Epithelial cell of esophagus (primary cell): Measurements from ENCODE around the gene FRAS1.
A peak's percentile ranks its signal among the peaks of the same experiment; 100 is the strongest.

Experiments
- DNase-seq: peaks from one replicate; pipeline ENCODE4 v3.0.0; 2010; ENCODE audit warnings: low read depth
- H3K4me3 ChIP-seq: 2 replicates; pipeline ENCODE4 v1.5.1; 2011; ENCODE audit warnings: mild to moderate bottlenecking, low read length, control low read depth
- TF ChIP-seq, protein P1 (sequence below): IDR thresholded peaks from 2 replicates; pipeline ENCODE4 v1.5.1; 2011; ENCODE audit warnings: low read depth, mild to moderate bottlenecking, low read length, control low read depth, inconsistent platforms; ENCODE audit not compliant: insufficient read depth; ENCODE audit errors: missing control alignments

The FRAS1 gene

DNA sequence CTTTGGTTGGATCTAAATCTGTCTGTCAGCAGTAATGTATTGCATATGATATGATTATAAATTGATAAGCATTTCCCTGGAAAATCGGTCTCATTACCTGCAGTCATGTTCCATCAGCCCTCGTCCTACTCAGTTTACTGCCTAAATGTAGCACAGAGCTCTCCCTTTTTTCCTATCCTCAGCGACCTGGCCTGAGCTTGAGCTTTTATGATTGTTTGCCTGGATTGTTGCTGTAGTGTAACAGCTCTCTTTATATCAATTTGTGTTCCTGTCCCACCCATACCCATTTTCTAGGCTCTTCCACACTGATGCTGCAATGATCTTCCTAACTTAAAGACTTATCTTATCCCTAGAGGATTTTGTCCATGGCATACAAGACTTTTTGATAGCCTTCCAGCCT is 95.7 kb downstream of the FRAS1 start:
- no peak overlapping the region for H3K4me3 ChIP-seq
- TF ChIP-seq, protein P1, sequence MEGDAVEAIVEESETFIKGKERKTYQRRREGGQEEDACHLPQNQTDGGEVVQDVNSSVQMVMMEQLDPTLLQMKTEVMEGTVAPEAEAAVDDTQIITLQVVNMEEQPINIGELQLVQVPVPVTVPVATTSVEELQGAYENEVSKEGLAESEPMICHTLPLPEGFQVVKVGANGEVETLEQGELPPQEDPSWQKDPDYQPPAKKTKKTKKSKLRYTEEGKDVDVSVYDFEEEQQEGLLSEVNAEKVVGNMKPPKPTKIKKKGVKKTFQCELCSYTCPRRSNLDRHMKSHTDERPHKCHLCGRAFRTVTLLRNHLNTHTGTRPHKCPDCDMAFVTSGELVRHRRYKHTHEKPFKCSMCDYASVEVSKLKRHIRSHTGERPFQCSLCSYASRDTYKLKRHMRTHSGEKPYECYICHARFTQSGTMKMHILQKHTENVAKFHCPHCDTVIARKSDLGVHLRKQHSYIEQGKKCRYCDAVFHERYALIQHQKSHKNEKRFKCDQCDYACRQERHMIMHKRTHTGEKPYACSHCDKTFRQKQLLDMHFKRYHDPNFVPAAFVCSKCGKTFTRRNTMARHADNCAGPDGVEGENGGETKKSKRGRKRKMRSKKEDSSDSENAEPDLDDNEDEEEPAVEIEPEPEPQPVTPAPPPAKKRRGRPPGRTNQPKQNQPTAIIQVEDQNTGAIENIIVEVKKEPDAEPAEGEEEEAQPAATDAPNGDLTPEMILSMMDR, result no peak

GRCh38 chr4:78154972-78155590 is 98.0 kb downstream of the FRAS1 start:
- TF ChIP-seq, protein P1, result no peak
- no peak for DNase-seq
- no peak overlapping the region for H3K4me3 ChIP-seq

More for the DNA sequence above, 95.7 kb downstream of the FRAS1 start:
- no peak for DNase-seq

DNA sequence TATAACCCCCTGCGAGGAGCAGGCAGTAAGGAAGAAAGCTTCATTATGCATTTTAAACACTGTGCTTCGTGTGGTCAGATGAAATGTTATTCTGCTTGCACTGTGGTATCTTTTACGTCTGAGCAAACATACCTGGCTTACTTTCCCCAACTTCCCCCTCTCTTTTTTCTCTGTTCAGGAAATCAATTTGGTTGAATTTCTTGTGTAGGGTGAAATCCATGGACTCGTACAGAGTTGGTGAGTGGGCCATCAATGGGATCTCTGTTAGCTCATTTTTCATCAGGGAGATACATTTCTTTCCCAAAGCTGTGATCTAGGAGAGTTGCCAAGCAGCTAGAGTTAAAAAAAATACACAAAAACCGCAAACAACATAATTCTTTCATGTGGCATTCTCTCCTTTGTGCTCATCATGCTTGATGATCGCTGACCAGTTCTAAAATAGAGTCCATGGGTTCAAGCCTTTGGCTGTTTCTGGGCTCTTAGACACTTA is 98.5 kb downstream of the FRAS1 start:
- DNase-seq, result no peak
- TF ChIP-seq, protein P1, result no peak
- no peak overlapping the region for H3K4me3 ChIP-seq

DNA sequence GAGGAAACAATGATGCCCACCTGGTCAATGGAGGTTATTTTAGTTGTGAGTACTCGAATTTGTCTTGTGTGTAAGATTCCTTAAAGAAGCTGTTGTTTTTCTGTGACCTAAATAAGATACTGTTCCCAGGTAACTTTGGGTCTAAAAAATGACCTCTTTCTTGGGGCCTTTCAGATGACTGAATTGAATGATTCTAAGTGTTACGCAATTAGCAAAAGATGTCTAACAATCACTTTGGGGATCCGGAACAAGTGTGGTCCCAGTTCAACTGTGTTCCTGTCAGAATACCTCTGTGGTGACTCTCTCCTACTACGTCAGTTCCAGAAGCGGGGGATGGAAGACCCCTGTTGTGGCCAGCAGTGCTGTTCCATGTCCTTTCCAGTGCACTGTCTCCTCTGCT is 99.4 kb downstream of the FRAS1 start:
- no peak overlapping the region for H3K4me3 ChIP-seq
- DNase-seq, result no peak
- TF ChIP-seq, protein P1, result no peak

DNA sequence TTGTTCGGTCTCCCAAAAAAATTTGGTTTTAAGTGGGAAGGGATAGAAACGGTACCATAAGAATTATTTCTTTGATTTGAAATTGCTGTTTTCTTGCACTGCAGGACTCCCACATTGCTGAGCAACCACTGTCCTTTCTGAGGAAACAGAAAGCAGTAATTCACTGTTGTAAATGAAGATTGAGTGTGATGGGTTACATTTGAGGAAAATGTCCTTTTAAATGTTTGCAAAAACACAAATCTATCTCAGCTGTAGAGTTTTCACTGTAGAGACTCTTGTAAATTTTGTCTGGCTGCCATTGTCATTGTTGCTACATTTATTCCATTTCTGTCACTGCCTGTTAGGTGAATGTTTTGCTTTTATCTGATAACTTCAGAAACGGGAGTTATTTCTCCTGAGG is 105.2 kb downstream of the FRAS1 start:
- TF ChIP-seq, protein P1, result no peak
- DNase-seq, result no peak
- H3K4me3 ChIP-seq, result no peak overlapping the region

- H3K4me3 ChIP-seq, result no peak overlapping the region
- DNase-seq, result peak; percentile 64
- TF ChIP-seq, protein P1, result no peak
Measured at GRCh38 chr4:78162821-78163220, 105.7 kb downstream of the FRAS1 start.

- TF ChIP-seq, protein P1, result no peak
- DNase-seq, result no peak
- H3K4me3 ChIP-seq, result no peak overlapping the region
Measured at GRCh38 chr4:78165758-78166157, 108.6 kb downstream of the FRAS1 start.
